Astrocyte of the spinal cord (primary cell): ENCODE measurements around the gene TACC3.

Source experiments
- DNase-seq: peaks from one replicate; pipeline ENCODE4 v3.0.0; 2011; ENCODE audit warnings: low read depth, low spot score
- H3K4me3 ChIP-seq: 2 replicates; pipeline ENCODE4 v1.5.1; 2011; ENCODE audit warnings: low read depth, mild to moderate bottlenecking, low read length, moderate library complexity
- in situ Hi-C: cut with HindIII; loops from 2 replicates; pipeline ENCODE4 v1.10.0; 2017; ENCODE audit warnings: low sequenced_read_pairs
- TF ChIP-seq, protein P1 (sequence below): IDR thresholded peaks from 2 replicates; pipeline ENCODE4 v1.5.1; 2012; ENCODE audit warnings: low read depth, mild to moderate bottlenecking, low read length, inconsistent platforms

The TACC3 gene

DNA sequence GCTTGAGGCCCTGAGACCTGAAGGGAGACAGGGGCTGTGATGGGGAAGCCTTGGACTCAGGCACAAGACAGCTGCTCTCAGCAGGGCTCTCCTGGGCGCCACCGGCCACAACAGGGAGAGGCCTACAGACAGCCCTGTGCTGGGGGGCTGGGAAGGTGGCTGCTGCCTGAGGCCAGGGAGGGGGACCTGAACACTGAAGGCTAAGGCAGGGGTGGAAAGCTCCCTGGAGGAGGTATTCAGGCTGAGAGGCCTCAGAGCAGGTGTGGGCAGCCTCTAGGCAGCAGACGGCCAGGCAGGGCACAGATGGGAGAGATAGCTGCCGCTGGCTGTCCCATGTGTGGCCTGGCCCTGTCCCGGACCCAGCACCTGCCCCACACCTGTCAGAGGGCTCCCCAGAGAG, 33.0 kb downstream of the TACC3 start:
- no peak overlapping the region for H3K4me3 ChIP-seq
- in situ Hi-C loops = no loop called here
- TF ChIP-seq, protein P1, sequence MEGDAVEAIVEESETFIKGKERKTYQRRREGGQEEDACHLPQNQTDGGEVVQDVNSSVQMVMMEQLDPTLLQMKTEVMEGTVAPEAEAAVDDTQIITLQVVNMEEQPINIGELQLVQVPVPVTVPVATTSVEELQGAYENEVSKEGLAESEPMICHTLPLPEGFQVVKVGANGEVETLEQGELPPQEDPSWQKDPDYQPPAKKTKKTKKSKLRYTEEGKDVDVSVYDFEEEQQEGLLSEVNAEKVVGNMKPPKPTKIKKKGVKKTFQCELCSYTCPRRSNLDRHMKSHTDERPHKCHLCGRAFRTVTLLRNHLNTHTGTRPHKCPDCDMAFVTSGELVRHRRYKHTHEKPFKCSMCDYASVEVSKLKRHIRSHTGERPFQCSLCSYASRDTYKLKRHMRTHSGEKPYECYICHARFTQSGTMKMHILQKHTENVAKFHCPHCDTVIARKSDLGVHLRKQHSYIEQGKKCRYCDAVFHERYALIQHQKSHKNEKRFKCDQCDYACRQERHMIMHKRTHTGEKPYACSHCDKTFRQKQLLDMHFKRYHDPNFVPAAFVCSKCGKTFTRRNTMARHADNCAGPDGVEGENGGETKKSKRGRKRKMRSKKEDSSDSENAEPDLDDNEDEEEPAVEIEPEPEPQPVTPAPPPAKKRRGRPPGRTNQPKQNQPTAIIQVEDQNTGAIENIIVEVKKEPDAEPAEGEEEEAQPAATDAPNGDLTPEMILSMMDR = no peak
- no peak for DNase-seq

DNA sequence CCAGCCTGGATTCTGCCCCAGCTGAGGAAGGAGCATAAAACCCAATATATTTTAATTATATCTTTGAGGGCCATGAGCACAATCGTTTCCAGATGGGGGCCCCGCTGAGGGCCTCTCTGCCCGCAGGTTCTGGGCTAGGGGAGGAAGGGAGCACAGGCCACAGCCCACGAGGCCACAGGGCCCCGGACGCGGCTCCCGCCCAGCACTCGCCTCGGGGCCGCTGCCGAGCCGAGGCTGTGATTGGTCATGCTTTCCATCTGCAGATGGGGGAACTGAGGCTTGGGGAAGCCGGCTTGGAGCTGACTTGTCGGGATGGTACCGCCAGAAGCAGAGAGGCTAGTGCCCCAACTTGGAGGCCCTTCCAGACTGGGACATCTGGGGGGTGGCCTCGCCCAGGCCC, 34.0 kb downstream of the TACC3 start:
- no peak for DNase-seq
- TF ChIP-seq, protein P1 = no peak
- H3K4me3 ChIP-seq = no peak overlapping the region
- in situ Hi-C loops = no loop called here

DNA sequence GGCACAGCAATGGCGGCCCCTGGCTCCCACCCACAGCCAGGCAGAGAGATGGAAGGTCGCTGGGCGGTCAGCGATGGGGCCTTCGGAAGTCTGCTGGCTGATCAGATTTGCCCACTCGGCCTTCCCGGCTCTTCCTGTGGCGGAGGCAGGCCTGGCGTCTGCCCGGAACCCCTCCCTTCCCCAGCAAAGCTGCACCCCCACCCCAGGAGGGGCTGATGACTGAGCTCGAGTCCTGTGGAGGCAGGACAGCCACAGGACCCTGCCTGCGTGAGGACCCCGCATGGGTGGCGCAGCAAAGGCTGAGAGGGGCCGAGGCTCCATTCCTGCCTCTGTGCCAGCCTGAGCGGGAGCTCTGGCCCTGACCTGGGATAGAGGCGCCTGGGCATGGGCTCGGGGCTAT, 34.8 kb downstream of the TACC3 start:
- no peak for DNase-seq
- TF ChIP-seq, protein P1 = no peak
- H3K4me3 ChIP-seq = no peak overlapping the region
- in situ Hi-C loops = no loop called here

DNA sequence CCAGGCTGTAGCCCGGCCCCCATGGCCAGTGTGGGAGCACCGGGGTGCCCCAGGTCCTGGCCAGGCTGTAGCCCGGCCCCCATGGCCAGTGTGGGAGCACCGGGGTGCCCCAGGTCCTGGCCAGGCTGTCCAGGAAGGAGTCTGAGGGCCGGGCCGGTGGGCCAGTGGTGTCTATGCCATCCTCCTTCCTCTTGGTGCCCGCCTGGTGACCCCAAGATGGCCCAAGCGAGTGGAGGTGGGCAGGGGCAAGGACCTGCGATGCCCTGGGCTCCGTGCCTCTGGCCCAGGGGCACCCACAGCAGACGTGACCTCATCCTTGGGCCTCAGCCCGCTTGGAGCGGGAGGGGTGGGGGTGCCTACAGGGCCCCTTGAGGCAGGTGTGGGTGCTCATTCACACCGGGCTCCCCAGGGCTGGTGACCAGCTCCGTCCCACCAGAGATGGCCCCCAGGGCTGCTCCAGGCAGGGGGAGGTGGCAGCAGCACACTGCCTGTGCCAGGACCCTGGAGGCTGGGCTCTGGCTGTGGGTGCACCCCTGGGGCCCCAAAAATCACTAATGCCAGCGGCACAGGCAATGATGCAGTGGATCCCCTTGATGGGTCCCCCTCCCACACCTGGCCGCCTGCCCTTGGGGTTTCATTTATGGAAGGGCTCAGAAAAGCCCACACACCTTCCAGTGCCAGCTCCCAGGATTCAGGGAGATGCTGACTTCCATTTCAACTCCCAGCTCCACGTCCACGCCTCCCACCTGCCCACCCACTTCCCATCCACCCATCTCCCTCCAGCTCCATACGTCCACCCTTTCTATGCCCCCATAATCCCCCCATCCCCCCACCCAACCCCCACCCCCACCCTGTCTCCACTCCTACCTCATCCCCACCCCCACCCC, 35.8 kb downstream of the TACC3 start:
- in situ Hi-C loops = no loop called here
- TF ChIP-seq, protein P1 = no peak
- no peak overlapping the region for H3K4me3 ChIP-seq
- DNase-seq = no peak

DNA sequence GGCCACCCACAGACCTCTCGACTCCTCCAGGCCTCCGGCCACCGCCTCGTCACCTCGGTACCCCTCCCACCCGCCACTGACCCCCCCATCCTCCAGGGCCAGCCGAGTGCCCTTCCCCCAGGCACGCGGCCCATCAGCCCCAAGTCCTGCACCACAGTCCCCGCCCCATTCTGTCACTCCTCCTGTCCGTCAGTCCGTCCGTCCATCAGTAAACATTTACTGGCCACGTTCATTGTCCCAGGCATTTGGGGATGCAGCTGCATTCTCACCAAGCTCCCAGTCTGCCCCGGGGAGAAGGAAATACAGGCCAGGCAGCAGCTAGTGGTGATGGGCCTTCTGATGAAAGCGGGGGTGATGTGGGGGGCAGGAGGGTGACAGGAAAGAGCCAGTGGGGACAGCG, 36.5 kb downstream of the TACC3 start:
- no peak for DNase-seq
- H3K4me3 ChIP-seq = no peak overlapping the region
- in situ Hi-C loops = no loop called here
- TF ChIP-seq, protein P1 = no peak

DNA sequence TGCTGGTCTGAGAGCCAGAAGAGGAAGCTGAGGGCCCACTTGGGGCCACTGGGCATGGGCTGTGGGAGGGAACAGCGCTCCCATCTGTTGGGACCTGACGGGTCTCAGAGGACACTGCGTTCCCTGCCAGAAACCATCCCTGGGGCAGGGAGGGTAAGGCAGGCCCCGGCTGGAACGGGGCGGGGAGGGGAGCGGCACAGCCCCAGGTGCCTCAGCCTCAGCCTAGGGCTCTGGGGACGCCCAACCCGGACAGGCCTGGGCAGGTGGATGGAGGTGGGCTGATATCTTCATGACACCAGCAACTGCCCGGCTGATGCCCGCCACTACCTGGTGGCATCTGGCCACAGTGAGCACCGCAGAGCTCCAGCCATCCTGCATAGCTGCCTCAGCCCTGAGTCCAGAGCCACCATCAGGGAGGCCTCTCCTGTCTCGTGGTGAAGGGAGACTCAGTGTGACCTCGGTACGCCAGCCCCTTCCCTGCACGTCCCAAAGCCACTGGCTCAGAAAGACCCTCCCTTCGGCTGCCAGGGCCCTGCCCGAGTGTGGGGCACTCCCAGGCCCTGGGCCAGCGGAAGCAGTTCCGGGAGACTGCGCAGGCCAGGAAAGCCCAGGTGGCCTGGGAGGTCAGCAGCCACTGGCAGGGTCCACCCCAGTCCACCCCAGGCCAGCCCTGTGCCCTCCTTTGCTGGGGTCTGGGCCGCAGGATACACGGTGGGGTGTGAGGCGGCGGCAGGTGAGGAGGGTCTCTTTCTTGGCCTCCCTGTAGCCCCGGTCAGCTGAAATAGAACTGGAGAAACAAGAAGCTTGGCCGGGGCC, 37.2 kb downstream of the TACC3 start:
- TF ChIP-seq, protein P1 = no peak
- in situ Hi-C loops = no loop called here
- H3K4me3 ChIP-seq = no peak overlapping the region
- no peak for DNase-seq
